ENCODE measurements around the gene SEC11A.
"Not testable (repeated sequence)": the region's sequence is repeated elsewhere in the genome, so short reads cannot be mapped to it uniquely, and the experiment has no call there.

SEC11A gene

GRCh38 chr15:84736375-84736774, 20.4 kb upstream of the SEC11A start:
- peak in 3 of 4 experiments; percentile 20 to 52 (median 26) for DNase-seq

GRCh38 chr15:84735480-84736061, 19.6 kb upstream of the SEC11A start:
- DNase-seq, result not testable (repeated sequence)

- peak in 2 of 4 experiments; percentile 42 to 61 for DNase-seq
These were observed 19.0 kb upstream of the SEC11A start for GRCh38 chr15:84734794-84735479.

GRCh38 chr15:84731774-84732173, 15.8 kb upstream of the SEC11A start:
- no peak for DNase-seq

- DNase-seq, result no peak
These were observed 11.5 kb upstream of the SEC11A start for GRCh38 chr15:84727429-84727828.

GRCh38 chr15:84725001-84725491, 9.1 kb upstream of the SEC11A start:
- DNase-seq, result no peak

GRCh38 chr15:84722628-84723027, 6.7 kb upstream of the SEC11A start:
- no peak for DNase-seq

- no peak for DNase-seq
These were observed 5.4 kb upstream of the SEC11A start for GRCh38 chr15:84721371-84721770.

- DNase-seq, result peak in 1 of 4 experiments; percentile 28
These were observed 401 bp downstream of the SEC11A start for GRCh38 chr15:84715441-84716035.

- no peak for DNase-seq
These were observed 1.1 kb downstream of the SEC11A start for GRCh38 chr15:84714821-84715220.

- no peak for DNase-seq
These were observed 1.6 kb downstream of the SEC11A start for GRCh38 chr15:84714372-84714771.

- no peak for DNase-seq
These were observed 12.1 kb downstream of the SEC11A start for GRCh38 chr15:84703808-84704207.

- no peak for DNase-seq
These were observed 12.9 kb downstream of the SEC11A start for GRCh38 chr15:84702961-84703482.

GRCh38 chr15:84699538-84700191, 16.3 kb downstream of the SEC11A start:
- no peak for DNase-seq

- no peak for DNase-seq
These were observed 18.5 kb downstream of the SEC11A start for GRCh38 chr15:84697236-84697990.

GRCh38 chr15:84696757-84697156, 19.2 kb downstream of the SEC11A start:
- no peak for DNase-seq

GRCh38 chr15:84690342-84690741, 25.6 kb downstream of the SEC11A start:
- DNase-seq, result no peak

- DNase-seq, result no peak
These were observed 26.1 kb downstream of the SEC11A start for GRCh38 chr15:84689858-84690257.

- not testable (repeated sequence) for DNase-seq
These were observed 29.5 kb downstream of the SEC11A start for GRCh38 chr15:84686446-84686845.

GRCh38 chr15:84685304-84685703, 30.6 kb downstream of the SEC11A start:
- DNase-seq, result no peak

GRCh38 chr15:84684092-84684491, 31.8 kb downstream of the SEC11A start:
- no peak for DNase-seq

GRCh38 chr15:84681831-84682230, 34.1 kb downstream of the SEC11A start:
- DNase-seq, result no peak

GRCh38 chr15:84671211-84671610, 44.7 kb downstream of the SEC11A start:
- DNase-seq, result no peak

Data from activated naive CD4-positive, alpha-beta T cell (primary cell).